OCI-LY3 (cell line): ENCODE data around the gene GH2.

Source experiments
- CTCF ChIP-seq: fragments of 200-600, 300-600 bp; sonication (generic); IDR thresholded peaks from 2 replicates; pipeline ENCODE4 v1.5.1; 2014; ENCODE audit warnings: antibody characterized with exemption, low read length, low read depth
- EZH2phosphoT487 ChIP-seq: fragments of 200-600 bp; shearing (Covaris generic); IDR thresholded peaks from 2 replicates; pipeline ENCODE4 v1.6.1; 2018; ENCODE audit warnings: antibody characterized with exemption, mixed run types, low read depth

GRCh38 chr17:63830904-63831491, 50.7 kb downstream of the GH2 start:
- no peak for TF ChIP-seq EZH2phosphoT487
- TF ChIP-seq CTCF: no peak
